ENCODE results near the gene TRIO. TPM values are rescaled to one million over a fixed set of nuclear protein-coding genes. Genes with fewer than 3 reads are reported as not detected.
"Not testable (repeated sequence)": the region's sequence is repeated elsewhere in the genome, so short reads cannot be mapped to it uniquely, and the experiment has no call there.

TRIO gene
- total and polyA plus RNA-seq, 12 donors, result 26.2 to 85.2 (median 61.9) TPM

GRCh38 chr5:14431534-14431933 lies 288.4 kb downstream of the TRIO start:
- Histone ChIP-seq H3K36me3 (peaks cover 0 to 36% (median 0%) of the 10 kb centered on the region in 9 donors), H3K27ac (no peak overlapping the region), H3K9me3 (no peaks in the 10 kb centered on the region), H3K4me1 (peaks cover 11 to 41% (median 27%) of the 10 kb centered on the region in 9 donors), H3K27me3 (no peaks in the 10 kb centered on the region), H3K4me3 (no peak overlapping the region)
- DNase-seq, result no peak
- intact Hi-C loops (cut with DNase I), result loop anchor here in 1 of 10 donors (2.0 kb wide), 1 partner anchor 13 kb away; no protein-coding TSS in a partner anchor
- TF ChIP-seq CTCF (IDR thresholded peaks at IDR 0.05), result no peak
- whole genome bisulfite sequencing, 2 donors, result 63 to 69% methylated on average over 1 of the region's 1 CpG
- no peak for ATAC-seq

DNA sequence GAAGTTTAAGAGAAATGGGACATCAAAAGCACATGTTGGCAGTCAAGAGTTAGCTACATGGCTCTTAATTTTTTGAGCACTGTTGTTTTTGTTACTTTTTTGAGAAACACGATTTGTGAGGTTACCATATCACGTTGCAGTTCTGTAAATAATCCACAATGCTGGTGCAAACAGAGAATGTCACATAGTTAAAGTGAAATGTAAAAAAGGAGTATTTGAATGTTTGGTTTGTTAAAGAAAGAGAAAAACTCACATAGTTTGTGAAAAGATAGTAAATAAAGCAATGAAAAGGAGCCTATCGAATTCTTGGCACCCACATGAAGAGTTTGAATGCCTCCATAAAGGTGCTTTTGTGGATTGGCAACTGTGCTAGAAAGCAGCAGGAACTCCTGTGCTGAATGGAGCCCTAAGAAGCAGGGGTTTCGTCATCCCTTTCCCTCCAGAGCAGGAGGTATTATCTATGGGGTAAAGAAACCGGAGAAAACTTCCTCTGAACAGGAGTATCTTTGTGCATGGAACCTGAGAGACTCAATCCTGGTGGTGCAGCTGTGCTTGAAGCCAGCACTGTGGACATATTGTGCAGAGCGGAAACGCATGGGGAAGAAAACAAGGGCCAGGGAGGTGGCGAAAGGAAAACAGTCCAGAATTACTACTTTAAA lies 289.9 kb downstream of the TRIO start:
- Histone ChIP-seq H3K4me3 (no peak overlapping the region), H3K4me1 (peaks cover 9 to 33% (median 19%) of the 10 kb centered on the region in 9 donors), H3K27me3 (no peaks in the 10 kb centered on the region), H3K36me3 (peaks cover 0 to 27% (median 0%) of the 10 kb centered on the region in 9 donors), H3K27ac (no peak overlapping the region), H3K9me3 (no peaks in the 10 kb centered on the region)
- ATAC-seq (no peak), DNase-seq (no peak)
- WGBS, 2 donors, result 90 to 91% methylated on average over 8 of the region's 8 CpGs
- intact Hi-C loops (cut with DNase I), result no loop called here
- no peak for TF ChIP-seq CTCF (IDR thresholded peaks at IDR 0.05)

- 44 to 69% methylated on average over 2 of the region's 2 CpGs for WGBS, 2 donors
- Histone ChIP-seq H3K36me3 (peaks cover 0 to 29% (median 0%) of the 10 kb centered on the region in 9 donors), H3K27me3 (no peaks in the 10 kb centered on the region), H3K4me1 (peaks cover 0 to 17% (median 0%) of the 10 kb centered on the region in 9 donors), H3K9me3 (no peaks in the 10 kb centered on the region), H3K4me3 (no peak overlapping the region), H3K27ac (no peak overlapping the region)
- intact Hi-C loops (cut with DNase I), result no loop called here
- DNase-seq, result no peak
- no peak for TF ChIP-seq CTCF (IDR thresholded peaks at IDR 0.05)
- no peak for ATAC-seq
Measured at GRCh38 chr5:14435481-14435880, 292.3 kb downstream of the TRIO start.

GRCh38 chr5:14436122-14436521 lies 293.0 kb downstream of the TRIO start:
- H3K27me3 ChIP-seq; intact Hi-C loops (cut with DNase I); H3K27ac ChIP-seq; DNase-seq; H3K9me3 ChIP-seq; H3K4me3 ChIP-seq; ATAC-seq: not testable (repeated sequence)
- Histone ChIP-seq H3K4me1 (peaks cover 0 to 16% (median under 1%) of the 10 kb centered on the region in 9 donors), H3K36me3 (peaks cover 0 to 29% (median 0%) of the 10 kb centered on the region in 9 donors)
- 91 to 92% methylated on average over 5 of the region's 5 CpGs for WGBS, 2 donors

All from heart right ventricle (tissue), 16 donors.